Parathyroid adenoma (tissue), 2 donors: ENCODE data around the gene INSL6.
"Not testable (repeated sequence)": the region's sequence is repeated elsewhere in the genome, so short reads cannot be mapped to it uniquely, and the experiment has no call there.

ENCODE experiments used
- H2AFZ ChIP-seq: fragments of 300-600 bp; sonication (generic); one replicate; pipeline ENCODE4 v1.7.0; 2017; ENCODE audit warnings: antibody characterized with exemption, mild to moderate bottlenecking
- H3K27ac ChIP-seq: fragments of 300-600 bp; sonication (generic); one replicate; pipeline ENCODE4 v1.7.0; 2017
- H3K27me3 ChIP-seq: fragments of 300-600 bp; sonication (generic); one replicate; pipeline ENCODE4 v1.7.0; 2017; ENCODE audit warnings: low read length; ENCODE audit not compliant: control insufficient read depth, insufficient read depth
- H3K36me3 ChIP-seq: fragments of 300-600 bp; sonication (generic); one replicate; pipeline ENCODE4 v1.7.0; 2017; ENCODE audit warnings: low read length; ENCODE audit not compliant: control insufficient read depth, insufficient read depth
- H3K4me1 ChIP-seq: fragments of 300-600 bp; sonication (generic); one replicate; pipeline ENCODE4 v1.7.0; 2017; ENCODE audit warnings: control low read depth
- H3K4me2 ChIP-seq: fragments of 300-600 bp; sonication (generic); one replicate; pipeline ENCODE4 v1.7.0; 2017; ENCODE audit warnings: low read length
- H3K4me3 ChIP-seq: fragments of 300-600 bp; sonication (generic); one replicate; pipeline ENCODE4 v1.7.0; 2017; ENCODE audit warnings: low read depth, low read length
- H3K79me2 ChIP-seq: fragments of 300-600 bp; sonication (generic); one replicate; pipeline ENCODE4 v1.7.0; 2017; ENCODE audit warnings: control low read depth
- H3K9ac ChIP-seq: fragments of 300-600 bp; sonication (generic); one replicate; pipeline ENCODE4 v1.7.0; 2017; ENCODE audit warnings: mild to moderate bottlenecking
- H3K9me3 ChIP-seq: fragments of 300-600 bp; sonication (generic); one replicate; pipeline ENCODE4 v1.7.0; 2017; ENCODE audit warnings: low read length; ENCODE audit not compliant: control insufficient read depth
- TF ChIP-seq, protein P1 (sequence below): fragments of 300-600 bp; sonication (generic); IDR thresholded peaks from one replicate; pipeline ENCODE4 v1.7.0; 2017; ENCODE audit warnings: antibody characterized with exemption, mild to moderate bottlenecking
- donor health status: primary hyperparathyroidism.

The INSL6 gene

DNA sequence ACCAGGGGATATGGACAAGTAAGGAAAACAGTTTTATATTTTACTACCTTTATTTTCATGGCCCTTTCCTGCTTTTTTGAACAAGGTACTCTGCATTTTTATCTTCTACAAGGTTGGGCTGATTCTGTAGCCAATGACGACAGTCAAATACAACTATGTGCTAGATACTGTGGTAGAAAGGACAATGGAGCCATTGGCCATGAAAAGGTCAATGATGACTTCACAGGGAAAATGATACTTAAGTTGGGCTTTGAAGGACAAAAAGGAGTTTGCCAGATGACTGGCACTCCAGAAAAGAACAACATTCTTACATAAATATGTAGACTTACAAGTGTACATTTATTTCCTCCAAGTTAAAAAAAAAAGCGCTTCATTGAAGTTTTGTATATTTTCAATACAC lies 663 bp downstream of the INSL6 start:
- Histone ChIP-seq H3K79me2 (no peaks in the 10 kb centered on the region), H3K27me3 (no peaks in the 10 kb centered on the region), H3K4me1 (no peaks in the 10 kb centered on the region), H3K36me3 (no peaks in the 10 kb centered on the region), H3K4me3 (no peak overlapping the region), H3K27ac (no peak overlapping the region), H3K9ac (no peak overlapping the region), H3K9me3 (no peaks in the 10 kb centered on the region), H3K4me2 (no peak overlapping the region), H2AFZ (no peak overlapping the region)
- TF ChIP-seq, protein P1, sequence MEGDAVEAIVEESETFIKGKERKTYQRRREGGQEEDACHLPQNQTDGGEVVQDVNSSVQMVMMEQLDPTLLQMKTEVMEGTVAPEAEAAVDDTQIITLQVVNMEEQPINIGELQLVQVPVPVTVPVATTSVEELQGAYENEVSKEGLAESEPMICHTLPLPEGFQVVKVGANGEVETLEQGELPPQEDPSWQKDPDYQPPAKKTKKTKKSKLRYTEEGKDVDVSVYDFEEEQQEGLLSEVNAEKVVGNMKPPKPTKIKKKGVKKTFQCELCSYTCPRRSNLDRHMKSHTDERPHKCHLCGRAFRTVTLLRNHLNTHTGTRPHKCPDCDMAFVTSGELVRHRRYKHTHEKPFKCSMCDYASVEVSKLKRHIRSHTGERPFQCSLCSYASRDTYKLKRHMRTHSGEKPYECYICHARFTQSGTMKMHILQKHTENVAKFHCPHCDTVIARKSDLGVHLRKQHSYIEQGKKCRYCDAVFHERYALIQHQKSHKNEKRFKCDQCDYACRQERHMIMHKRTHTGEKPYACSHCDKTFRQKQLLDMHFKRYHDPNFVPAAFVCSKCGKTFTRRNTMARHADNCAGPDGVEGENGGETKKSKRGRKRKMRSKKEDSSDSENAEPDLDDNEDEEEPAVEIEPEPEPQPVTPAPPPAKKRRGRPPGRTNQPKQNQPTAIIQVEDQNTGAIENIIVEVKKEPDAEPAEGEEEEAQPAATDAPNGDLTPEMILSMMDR, result no peak

DNA sequence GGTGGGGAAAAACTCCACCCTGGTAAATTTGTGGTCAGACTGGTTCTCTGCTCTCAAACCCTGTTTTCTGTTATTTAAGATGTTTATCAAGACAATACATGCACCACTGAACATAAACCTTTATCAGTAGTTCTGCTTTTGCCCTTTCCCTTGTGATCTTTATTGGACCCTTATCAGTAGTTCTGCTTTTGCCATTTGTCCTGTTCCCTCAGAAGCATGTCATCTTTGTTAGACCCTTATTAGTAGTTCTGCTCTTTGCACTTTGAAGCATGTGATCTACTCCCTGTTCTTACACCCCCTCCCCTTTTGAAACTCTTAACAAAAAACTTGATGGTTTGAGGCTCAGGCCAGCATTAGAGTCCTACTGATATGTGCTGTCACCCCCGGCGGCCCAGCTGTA lies 4.8 kb downstream of the INSL6 start:
- not testable (repeated sequence) for H3K9ac ChIP-seq, H2AFZ ChIP-seq, H3K9me3 ChIP-seq, H3K36me3 ChIP-seq, H3K27ac ChIP-seq, H3K27me3 ChIP-seq, H3K4me3 ChIP-seq, H3K79me2 ChIP-seq, H3K4me2 ChIP-seq, H3K4me1 ChIP-seq

DNA sequence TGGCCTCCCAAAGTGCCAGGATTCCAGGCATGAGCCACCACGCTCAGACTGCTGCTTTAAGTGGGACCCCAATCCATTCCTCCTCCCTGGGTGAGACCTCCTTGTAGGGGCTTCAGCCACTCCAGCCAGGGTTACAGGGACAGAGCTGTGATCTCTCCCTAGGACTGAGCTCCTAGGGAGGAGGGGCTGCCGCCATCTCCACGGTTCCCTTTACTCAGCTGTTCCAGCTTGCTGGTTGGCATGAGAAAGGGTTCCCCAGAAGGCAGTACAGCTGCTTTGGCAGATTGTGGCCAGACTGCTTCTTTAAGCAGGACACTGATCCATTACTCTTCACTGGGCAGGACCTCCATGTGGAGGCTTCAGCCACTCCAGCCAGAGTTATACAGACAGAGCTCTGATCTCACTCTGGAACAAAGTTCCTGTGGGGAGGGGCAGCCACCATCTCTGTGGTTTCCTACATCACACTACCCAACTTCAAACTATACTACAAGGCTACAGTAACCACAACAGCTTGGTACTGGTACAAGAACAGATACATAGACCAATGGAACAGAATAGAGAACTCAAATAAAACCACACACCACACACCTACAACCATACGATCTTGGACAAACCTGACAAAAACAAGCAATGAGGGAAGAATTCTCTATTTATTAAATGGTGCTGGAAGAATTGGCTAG lies 7.2 kb downstream of the INSL6 start:
- Histone ChIP-seq H3K4me2 (no peak overlapping the region), H3K27me3 (no peaks in the 10 kb centered on the region), H3K9ac (no peak overlapping the region), H3K36me3 (no peaks in the 10 kb centered on the region), H3K4me1 (no peaks in the 10 kb centered on the region), H3K79me2 (no peaks in the 10 kb centered on the region), H3K9me3 (no peaks in the 10 kb centered on the region), H2AFZ (no peak overlapping the region), H3K4me3 (no peak overlapping the region), H3K27ac (no peak overlapping the region)
- TF ChIP-seq, protein P1, result no peak

DNA sequence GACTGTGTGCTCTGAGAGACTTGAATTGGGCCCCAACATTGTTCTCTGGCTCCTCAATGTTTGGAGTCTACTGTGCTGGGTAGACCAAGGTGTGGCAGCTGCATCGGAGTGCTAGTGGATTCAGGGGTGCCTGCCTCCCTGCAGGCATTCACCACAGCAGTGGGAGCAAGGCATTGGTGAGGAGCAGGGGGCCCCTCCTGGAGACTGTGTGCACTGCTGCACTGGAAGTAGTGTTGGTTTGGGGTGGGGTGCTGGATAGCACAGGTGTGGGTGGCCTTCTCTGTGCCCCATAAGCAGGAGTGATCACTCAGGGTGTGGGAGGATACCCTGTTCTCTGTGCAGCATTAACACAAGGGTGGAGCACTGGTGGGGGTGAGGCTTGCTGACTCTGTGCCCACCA lies 39.2 kb downstream of the INSL6 start:
- H3K4me1 ChIP-seq, result no peaks in the 10 kb centered on the region
- H3K36me3 ChIP-seq, result no peaks in the 10 kb centered on the region
- no peak overlapping the region for H3K9ac ChIP-seq
- no peak overlapping the region for H3K4me2 ChIP-seq
- H3K27ac ChIP-seq, result no peak overlapping the region
- no peak overlapping the region for H3K4me3 ChIP-seq
- H3K27me3 ChIP-seq, result no peaks in the 10 kb centered on the region
- no peak overlapping the region for H2AFZ ChIP-seq
- no peaks in the 10 kb centered on the region for H3K9me3 ChIP-seq
- TF ChIP-seq, protein P1, result no peak
- H3K79me2 ChIP-seq, result no peaks in the 10 kb centered on the region

DNA sequence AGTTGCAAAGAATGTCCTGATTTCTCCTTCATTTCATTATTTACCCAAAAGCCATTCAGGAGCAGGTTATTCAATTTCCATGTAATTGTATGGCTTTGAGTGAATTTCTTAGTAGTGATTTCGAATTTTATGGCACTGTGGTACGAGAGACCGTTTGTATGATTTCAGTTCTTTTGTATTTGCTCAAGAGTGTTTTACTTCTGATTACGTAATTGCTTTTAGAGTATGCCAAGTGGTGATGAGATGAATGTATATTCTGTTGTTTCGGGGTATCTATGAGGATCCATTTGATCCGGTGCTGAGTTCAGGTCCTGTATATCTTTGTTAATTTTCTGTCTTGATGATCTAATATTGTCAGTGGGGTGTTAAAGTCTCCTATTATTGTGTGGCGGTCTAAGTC lies 41.2 kb downstream of the INSL6 start:
- no peak overlapping the region for H3K27ac ChIP-seq
- no peak overlapping the region for H3K4me3 ChIP-seq
- H3K79me2 ChIP-seq, result no peaks in the 10 kb centered on the region
- TF ChIP-seq, protein P1, result no peak
- H3K9ac ChIP-seq, result no peak overlapping the region
- H3K36me3 ChIP-seq, result no peaks in the 10 kb centered on the region
- H3K9me3 ChIP-seq, result no peaks in the 10 kb centered on the region
- H3K4me1 ChIP-seq, result no peaks in the 10 kb centered on the region
- H2AFZ ChIP-seq, result no peak overlapping the region
- H3K4me2 ChIP-seq, result no peak overlapping the region
- H3K27me3 ChIP-seq, result no peaks in the 10 kb centered on the region
